ENCODE measurements around the gene RYR1.

Gene RYR1

DNA sequence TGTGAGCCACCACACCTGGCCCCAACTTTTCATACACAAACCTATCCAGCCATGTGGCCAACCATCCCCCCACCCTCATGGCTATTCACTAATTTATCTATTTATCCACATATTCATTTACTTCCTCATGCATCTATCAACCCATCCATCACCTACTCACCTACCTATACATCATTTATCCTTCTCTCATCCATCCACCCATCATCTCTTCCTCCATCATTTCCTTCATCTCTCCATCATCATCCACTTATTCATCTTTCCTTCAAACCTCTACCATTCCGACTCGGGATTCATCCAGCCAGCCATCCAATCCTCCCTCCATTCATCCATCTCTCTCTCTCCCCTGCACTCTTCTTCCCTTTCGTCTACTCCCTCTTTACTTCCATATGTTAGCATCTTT is 54.6 kb downstream of the RYR1 start:
- Histone ChIP-seq H3K9me3 (ENCODE audit: insufficient read depth, low read length) (no peaks in the 10 kb centered on the region), H3K79me2 (ENCODE audit: insufficient read depth, low read length) (no peaks in the 10 kb centered on the region), H4K20me1 (ENCODE audit: low read depth, low read length) (no peaks in the 10 kb centered on the region), H3K4me3 (ENCODE audit: insufficient read depth, low read length, poor library complexity, severe bottlenecking) (no peak overlapping the region), H3F3A (ENCODE audit: insufficient read depth) (no peaks in the 10 kb centered on the region), H3K27me3 (ENCODE audit: low read length) (no peaks in the 10 kb centered on the region; the same call in 1 of the 2 replicates), H3K4me2 (ENCODE audit: low read depth, low read length, poor library complexity, severe bottlenecking) (no peak overlapping the region), H3K9me2 (replicated peaks; ENCODE audit: insufficient read depth, low read length) (no peaks in the 10 kb centered on the region), H3K36me3 (ENCODE audit: low read length) (no peaks in the 10 kb centered on the region), H3K27ac (ENCODE audit: low read depth, low read length) (no peak overlapping the region), H2AFZ (ENCODE audit: low read depth, low read length, severe bottlenecking) (no peak overlapping the region), H3K9ac (ENCODE audit: low read length) (no peak overlapping the region)
- TF ChIP-seq EZH2phosphoT487 (conservative IDR thresholded peaks at IDR 0.05; ENCODE audit: low read length) (no peak), CTCF (IDR thresholded peaks at IDR 0.05; ENCODE audit: insufficient read depth, low read length, poor library complexity, severe bottlenecking) (no peak)

- Histone ChIP-seq H3K27me3 (ENCODE audit: low read length) (no peaks in the 10 kb centered on the region; the same call in 1 of the 2 replicates), H3K4me2 (ENCODE audit: low read depth, low read length, poor library complexity, severe bottlenecking) (no peak overlapping the region), H3K9me3 (ENCODE audit: insufficient read depth, low read length) (no peaks in the 10 kb centered on the region), H3K27ac (ENCODE audit: low read depth, low read length) (no peak overlapping the region), H3K9me2 (replicated peaks; ENCODE audit: insufficient read depth, low read length) (no peaks in the 10 kb centered on the region), H3K36me3 (ENCODE audit: low read length) (no peaks in the 10 kb centered on the region), H2AFZ (ENCODE audit: low read depth, low read length, severe bottlenecking) (no peak overlapping the region), H3K4me3 (ENCODE audit: insufficient read depth, low read length, poor library complexity, severe bottlenecking) (no peak overlapping the region), H3F3A (ENCODE audit: insufficient read depth) (no peaks in the 10 kb centered on the region), H3K79me2 (ENCODE audit: insufficient read depth, low read length) (no peaks in the 10 kb centered on the region), H4K20me1 (ENCODE audit: low read depth, low read length) (no peaks in the 10 kb centered on the region), H3K9ac (ENCODE audit: low read length) (no peak overlapping the region)
- TF ChIP-seq CTCF (IDR thresholded peaks at IDR 0.05; ENCODE audit: insufficient read depth, low read length, poor library complexity, severe bottlenecking) (no peak), EZH2phosphoT487 (conservative IDR thresholded peaks at IDR 0.05; ENCODE audit: low read length) (no peak)
These were observed 55.4 kb downstream of the RYR1 start for GRCh38 chr19:38488776-38489481.

- no peaks in the 10 kb centered on the region for H3K9me3 ChIP-seq (ENCODE audit: insufficient read depth, low read length)
- no peaks in the 10 kb centered on the region for H3K79me2 ChIP-seq (ENCODE audit: insufficient read depth, low read length)
- no peak for TF ChIP-seq CTCF (IDR thresholded peaks at IDR 0.05; ENCODE audit: insufficient read depth, low read length, poor library complexity, severe bottlenecking)
- no peak for TF ChIP-seq EZH2phosphoT487 (conservative IDR thresholded peaks at IDR 0.05; ENCODE audit: low read length)
- H4K20me1 ChIP-seq (ENCODE audit: low read depth, low read length): no peaks in the 10 kb centered on the region
- no peaks in the 10 kb centered on the region for H3F3A ChIP-seq (ENCODE audit: insufficient read depth)
- H3K36me3 ChIP-seq (ENCODE audit: low read length): no peaks in the 10 kb centered on the region
- H3K9me2 ChIP-seq (replicated peaks; ENCODE audit: insufficient read depth, low read length): no peaks in the 10 kb centered on the region
- H3K27me3 ChIP-seq (ENCODE audit: low read length): no peaks in the 10 kb centered on the region; the same call in 1 of the 2 replicates
- no peak overlapping the region for H3K27ac ChIP-seq (ENCODE audit: low read depth, low read length)
- H3K9ac ChIP-seq (ENCODE audit: low read length): no peak overlapping the region
- no peak overlapping the region for H3K4me3 ChIP-seq (ENCODE audit: insufficient read depth, low read length, poor library complexity, severe bottlenecking)
- no peak overlapping the region for H2AFZ ChIP-seq (ENCODE audit: low read depth, low read length, severe bottlenecking)
- H3K4me2 ChIP-seq (ENCODE audit: low read depth, low read length, poor library complexity, severe bottlenecking): no peak overlapping the region
These were observed 57.4 kb downstream of the RYR1 start for GRCh38 chr19:38490861-38491260.

Measured in SU-DHL-6 (cell line).